GM19463 (cell line): Measurements from ENCODE around the gene TBC1D14.

ENCODE experiments used
- ATAC-seq: cut with Tn5 transposase; IDR thresholded peaks from one replicate; pipeline ENCODE4 v1.9.1; 2021; ENCODE audit warnings: mild to moderate bottlenecking, moderate library complexity; ENCODE audit not compliant: unreplicated experiment

The TBC1D14 gene

GRCh38 chr4:7016086-7016485 lies 106.5 kb downstream of the TBC1D14 start:
- no peak for ATAC-seq

- no peak for ATAC-seq
Observed at GRCh38 chr4:7016512-7016911, 106.9 kb downstream of the TBC1D14 start.

- no peak for ATAC-seq
Observed at GRCh38 chr4:7017446-7018048, 107.9 kb downstream of the TBC1D14 start.

- no peak for ATAC-seq
Observed at GRCh38 chr4:7018281-7018680, 108.7 kb downstream of the TBC1D14 start.

GRCh38 chr4:7019367-7019766 lies 109.7 kb downstream of the TBC1D14 start:
- ATAC-seq = no peak

GRCh38 chr4:7020290-7020689 lies 110.7 kb downstream of the TBC1D14 start:
- ATAC-seq = no peak

GRCh38 chr4:7020856-7021255 lies 111.2 kb downstream of the TBC1D14 start:
- no peak for ATAC-seq

GRCh38 chr4:7021355-7021754 lies 111.7 kb downstream of the TBC1D14 start:
- no peak for ATAC-seq

- no peak for ATAC-seq
Observed at GRCh38 chr4:7021930-7022664, 112.5 kb downstream of the TBC1D14 start.

- no peak for ATAC-seq
Observed at GRCh38 chr4:7023486-7023885, 113.9 kb downstream of the TBC1D14 start.

GRCh38 chr4:7023901-7024300 lies 114.3 kb downstream of the TBC1D14 start:
- no peak for ATAC-seq

- ATAC-seq = no peak
Observed at GRCh38 chr4:7024336-7024890, 114.8 kb downstream of the TBC1D14 start.

- ATAC-seq = no peak
Observed at GRCh38 chr4:7025040-7025602, 115.5 kb downstream of the TBC1D14 start.

GRCh38 chr4:7026107-7026506 lies 116.5 kb downstream of the TBC1D14 start:
- no peak for ATAC-seq

- no peak for ATAC-seq
Observed at GRCh38 chr4:7027284-7027683, 117.7 kb downstream of the TBC1D14 start.

GRCh38 chr4:7027913-7028312 lies 118.3 kb downstream of the TBC1D14 start:
- no peak for ATAC-seq

GRCh38 chr4:7029212-7029611 lies 119.6 kb downstream of the TBC1D14 start:
- ATAC-seq = no peak

- ATAC-seq = no peak
Observed at GRCh38 chr4:7029921-7030320, 120.3 kb downstream of the TBC1D14 start.

GRCh38 chr4:7030856-7031255 lies 121.2 kb downstream of the TBC1D14 start:
- no peak for ATAC-seq

GRCh38 chr4:7031558-7032449 lies 122.2 kb downstream of the TBC1D14 start:
- no peak for ATAC-seq

- no peak for ATAC-seq
Observed at GRCh38 chr4:7032596-7032995, 123.0 kb downstream of the TBC1D14 start.
